Tibial nerve (tissue), 4 donors: Measurements from ENCODE around the gene FBXL2. TPM values are rescaled to one million over a fixed set of nuclear protein-coding genes. Genes with fewer than 3 reads are reported as not detected.

Source experiments
- DNase-seq, 2 donors: peaks; one replicate each; pipeline ENCODE4 v3.0.0-alpha.2; 2019; ENCODE audit warnings: low spot score in 2 of 2
- H3K27ac ChIP-seq, 4 donors: fragments of 200-600 bp; sonication (generic) in 3 of 4; one replicate each; pipeline ENCODE4 v1.5.1; 2017 to 2019; ENCODE audit warnings: mild to moderate bottlenecking in 1 of 4
- H3K27me3 ChIP-seq, 2 donors: fragments of 200-600 bp; sonication (generic) in 1 of 2; one replicate each; pipeline versions ENCODE4 v1.5.1 to v1.6.0; 2017 to 2019
- H3K36me3 ChIP-seq, 3 donors: fragments of 200-600 bp; sonication (generic); one replicate each; pipeline ENCODE4 v1.5.1; 2018 to 2019
- H3K4me1 ChIP-seq, 4 donors: fragments of 200-600 bp; sonication (generic) in 3 of 4; one replicate each; pipeline ENCODE4 v1.5.1; 2017 to 2019
- H3K4me3 ChIP-seq, 4 donors: fragments of 200-600 bp; sonication (generic) in 3 of 4; one replicate each; pipeline ENCODE4 v1.5.1; 2017 to 2019; ENCODE audit warnings: mild to moderate bottlenecking in 1 of 4, moderate library complexity in 1 of 4
- H3K9me3 ChIP-seq, 4 donors: fragments of 200-600 bp; sonication (generic) in 3 of 4; one replicate each; pipeline ENCODE4 v1.5.1; 2017 to 2019
- CTCF ChIP-seq, 5 experiments: fragments of 200-600 bp in 3 of 5; fragments of 450-650 bp in 2 of 5; sonication (generic) in 3 of 5; IDR thresholded peaks; one replicate each; pipeline ENCODE4 v1.5.1; 2016 to 2019; ENCODE audit warnings: antibody characterized with exemption in 5 of 5, mild to moderate bottlenecking in 3 of 5, moderate library complexity in 2 of 5
- EP300 ChIP-seq, 2 donors: sonication (generic); formaldehyde crosslinking; IDR thresholded peaks; one replicate each; pipeline ENCODE4 v1.6.1; 2017; ENCODE audit warnings: antibody characterized with exemption in 2 of 2, mild to moderate bottlenecking in 1 of 2
- POLR2A ChIP-seq, 2 donors: fragments of 450-650 bp; IDR thresholded peaks; one replicate each; pipeline ENCODE4 v1.6.1; 2017; ENCODE audit warnings: antibody characterized with exemption in 2 of 2, mild to moderate bottlenecking in 2 of 2, moderate library complexity in 2 of 2
- WGBS, 2 donors: methylation state at CpG; one replicate each; pipeline ENCODE4 v1.1.5; 2018; 5-methylcytosine and 5-hydroxymethylcytosine counted together
- total RNA-seq, 4 donors: library from RNA; depleted of rRNA; stranded (reverse); fragments of >200 nt; gene quantifications; one replicate each; pipeline ENCODE4 v1.1.0, GENCODE V29; 2016

Gene FBXL2
- total RNA-seq, 4 donors from 2014 or later = 14.7 to 21.2 (median 17.2) TPM

GRCh38 chr3:33417066-33417673, 139.9 kb downstream of the FBXL2 start:
- H3K4me3 ChIP-seq = no peak overlapping the region
- H3K4me1 ChIP-seq = no peaks in the 10 kb centered on the region
- H3K27me3 ChIP-seq = no peaks in the 10 kb centered on the region
- H3K36me3 ChIP-seq = peaks cover 0 to 67% (median 0%) of the 10 kb centered on the region in 3 donors
- WGBS, 2 donors = 89 to 90% methylated on average over 3 of the region's 3 CpGs
- no peaks in the 10 kb centered on the region for H3K9me3 ChIP-seq
- H3K27ac ChIP-seq = no peak overlapping the region
- TF ChIP-seq CTCF (IDR thresholded peaks at IDR 0.05) (no peak), POLR2A (IDR thresholded peaks at IDR 0.05) (no peak), EP300 (IDR thresholded peaks at IDR 0.05) (no peak)
- no peak for DNase-seq

- no peak overlapping the region for H3K4me3 ChIP-seq
- H3K36me3 ChIP-seq = peaks cover 0 to 68% (median 0%) of the 10 kb centered on the region in 3 donors
- WGBS, 2 donors = 81 to 100% methylated on average over 1 of the region's 1 CpG
- TF ChIP-seq CTCF (IDR thresholded peaks at IDR 0.05) = no peak
- no peak for TF ChIP-seq POLR2A (IDR thresholded peaks at IDR 0.05)
- TF ChIP-seq EP300 (IDR thresholded peaks at IDR 0.05) = no peak
- H3K9me3 ChIP-seq = no peaks in the 10 kb centered on the region
- H3K27me3 ChIP-seq = no peaks in the 10 kb centered on the region
- DNase-seq = no peak
- no peaks in the 10 kb centered on the region for H3K4me1 ChIP-seq
- no peak overlapping the region for H3K27ac ChIP-seq
Measured at GRCh38 chr3:33419948-33420347, 142.7 kb downstream of the FBXL2 start.

DNA sequence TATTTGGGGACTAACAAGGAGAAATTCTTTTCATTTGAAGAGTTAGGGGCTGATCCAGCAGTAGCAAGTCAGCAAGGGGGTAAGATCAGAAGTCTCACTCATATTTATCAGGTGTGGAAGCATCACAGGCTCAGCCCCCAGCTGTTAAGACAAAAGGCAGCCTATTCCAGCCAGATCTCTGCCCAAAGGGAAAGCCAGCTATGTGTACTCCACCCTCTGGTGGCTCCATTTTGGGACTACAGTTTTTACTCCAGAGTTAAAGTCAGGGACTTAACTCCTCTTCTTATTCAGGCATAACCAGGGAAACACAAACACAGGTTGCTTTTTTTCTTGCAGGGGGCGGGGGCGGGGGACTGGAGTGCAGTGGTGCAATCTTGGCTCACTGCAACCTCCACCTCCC, 143.7 kb downstream of the FBXL2 start:
- H3K4me3 ChIP-seq = no peak overlapping the region
- 96 to 97% methylated on average over 2 of the region's 2 CpGs for WGBS, 2 donors
- H3K27ac ChIP-seq = no peak overlapping the region
- DNase-seq = no peak
- no peaks in the 10 kb centered on the region for H3K27me3 ChIP-seq
- H3K9me3 ChIP-seq = no peaks in the 10 kb centered on the region
- peaks cover 0 to under 1% (median 0%) of the 10 kb centered on the region in 4 donors for H3K4me1 ChIP-seq
- H3K36me3 ChIP-seq = peaks cover 0 to 65% (median 0%) of the 10 kb centered on the region in 3 donors
- no peak for TF ChIP-seq EP300 (IDR thresholded peaks at IDR 0.05)
- TF ChIP-seq CTCF (IDR thresholded peaks at IDR 0.05) = no peak
- TF ChIP-seq POLR2A (IDR thresholded peaks at IDR 0.05) = no peak

GRCh38 chr3:33424606-33425452, 147.6 kb downstream of the FBXL2 start:
- no peak for DNase-seq
- Histone ChIP-seq H3K27me3 (no peaks in the 10 kb centered on the region), H3K4me3 (no peak overlapping the region), H3K9me3 (no peaks in the 10 kb centered on the region), H3K36me3 (peaks cover 0 to 41% (median 0%) of the 10 kb centered on the region in 3 donors), H3K27ac (no peak overlapping the region), H3K4me1 (peaks cover 0 to 28% (median 9%) of the 10 kb centered on the region in 4 donors)
- WGBS, 2 donors = 89% methylated on average over 10 of the region's 10 CpGs
- TF ChIP-seq POLR2A (IDR thresholded peaks at IDR 0.05) (no peak), CTCF (IDR thresholded peaks at IDR 0.05) (no peak), EP300 (IDR thresholded peaks at IDR 0.05) (no peak)

DNA sequence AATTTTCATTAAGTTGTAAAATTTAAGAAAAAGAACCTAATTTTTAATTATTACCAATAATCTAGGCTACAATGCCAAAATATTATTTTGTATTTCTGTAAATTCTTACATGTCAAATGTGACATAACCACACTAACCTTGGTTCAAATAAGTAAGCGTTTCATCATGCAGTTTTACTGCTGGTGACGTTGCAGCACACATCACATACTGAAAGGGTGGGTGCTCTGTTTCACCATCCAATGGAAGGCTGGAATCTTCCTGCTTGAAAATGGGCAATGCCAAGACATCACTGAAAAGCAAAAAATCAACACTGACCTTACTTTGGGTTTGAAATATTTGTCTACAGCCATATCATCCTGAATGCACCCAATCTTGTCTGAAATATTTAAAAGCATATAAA, 148.2 kb downstream of the FBXL2 start:
- no peak overlapping the region for H3K4me3 ChIP-seq
- peaks cover 0 to 35% (median 11%) of the 10 kb centered on the region in 4 donors for H3K4me1 ChIP-seq
- WGBS, 2 donors = 75 to 77% methylated on average over 2 of the region's 2 CpGs
- TF ChIP-seq EP300 (IDR thresholded peaks at IDR 0.05) (no peak), CTCF (IDR thresholded peaks at IDR 0.05) (no peak)
- DNase-seq = no peak
- no peaks in the 10 kb centered on the region for H3K9me3 ChIP-seq
- no peaks in the 10 kb centered on the region for H3K27me3 ChIP-seq
- peaks cover 0 to 35% (median 0%) of the 10 kb centered on the region in 3 donors for H3K36me3 ChIP-seq
- H3K27ac ChIP-seq = no peak overlapping the region
